ENCODE results near the gene GDPD4.

GRCh38 chr11:77308838-77309237, 7.4 kb upstream of the GDPD4 start:
- TF ChIP-seq CTCF (IDR thresholded peaks at IDR 0.05 in 8 of 11, conservative IDR thresholded peaks at IDR 0.05 in 3 of 11) (no peak), POLR2A (IDR thresholded peaks at IDR 0.05) (no peak), POLR2AphosphoS5 (IDR thresholded peaks at IDR 0.05) (no peak)

Data from spleen (tissue), 7 donors.